D341Med (cell line): Measurements from ENCODE around the gene C2CD3.
"Not testable (repeated sequence)": the region's sequence is repeated elsewhere in the genome, so short reads cannot be mapped to it uniquely, and the experiment has no call there.

Experiments used
- DNase-seq: peaks from one replicate; pipeline ENCODE4 v3.0.0; 2012; ENCODE audit warnings: low spot score

The C2CD3 gene

DNA sequence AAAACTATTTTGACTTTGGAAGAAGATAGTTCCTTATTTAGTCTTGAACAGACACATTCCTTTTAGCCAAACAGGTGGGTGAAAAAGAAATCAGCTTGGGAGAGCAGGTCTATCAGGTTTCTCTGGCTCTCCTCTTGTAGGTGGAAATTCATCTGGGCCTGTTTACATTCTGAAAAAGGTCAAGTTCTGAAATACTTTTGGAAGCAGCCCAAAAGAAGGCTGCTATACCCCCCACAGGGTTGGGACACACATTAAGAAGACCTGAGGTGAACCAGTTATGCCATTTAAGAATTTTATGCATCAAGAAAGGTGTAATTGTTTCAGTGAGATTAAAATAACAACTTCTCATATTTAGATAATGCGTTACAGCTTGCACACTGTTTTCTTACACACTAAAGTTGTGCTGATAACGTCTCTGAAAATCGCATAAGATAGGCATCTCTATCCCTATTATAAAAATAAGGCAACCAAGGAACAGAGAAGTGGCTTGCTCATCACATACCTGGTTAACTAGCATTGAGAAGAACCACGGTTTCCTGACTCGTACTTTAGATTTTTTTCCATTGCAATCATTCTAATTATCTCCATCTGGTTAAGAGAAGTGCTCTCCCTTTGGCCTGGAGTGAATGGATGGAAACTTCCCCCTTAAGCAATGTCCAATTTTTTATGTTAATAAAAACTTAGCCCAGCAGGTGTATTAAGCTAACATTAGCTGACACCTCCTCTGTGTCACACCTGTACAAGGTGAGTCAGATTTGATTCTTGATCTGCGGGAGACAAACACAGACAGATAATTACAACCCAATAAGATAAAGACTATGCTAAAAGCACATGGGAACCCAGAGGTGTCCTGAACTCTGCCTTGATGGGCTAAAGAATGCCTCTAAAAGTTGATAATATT lies 101.4 kb downstream of the C2CD3 start:
- DNase-seq, result no peak

DNA sequence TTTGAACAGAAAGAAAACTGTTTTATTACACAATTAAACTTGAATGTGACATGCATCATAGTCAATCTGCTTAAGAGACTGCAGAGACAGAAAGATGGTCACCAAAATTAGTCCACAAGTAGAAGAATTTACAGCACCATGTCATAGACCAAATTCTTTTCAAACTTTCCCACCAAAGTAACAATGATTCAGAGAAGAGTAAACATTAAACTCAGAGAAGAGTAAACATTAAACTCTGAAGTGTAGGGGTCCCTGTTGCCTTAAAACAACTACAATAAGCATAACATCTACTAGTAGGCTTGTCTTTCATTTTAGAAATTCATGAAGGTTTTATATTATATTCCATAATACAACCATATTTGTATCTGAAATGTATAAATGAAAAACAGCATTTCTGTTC lies 104.1 kb downstream of the C2CD3 start:
- DNase-seq, result not testable (repeated sequence)

DNA sequence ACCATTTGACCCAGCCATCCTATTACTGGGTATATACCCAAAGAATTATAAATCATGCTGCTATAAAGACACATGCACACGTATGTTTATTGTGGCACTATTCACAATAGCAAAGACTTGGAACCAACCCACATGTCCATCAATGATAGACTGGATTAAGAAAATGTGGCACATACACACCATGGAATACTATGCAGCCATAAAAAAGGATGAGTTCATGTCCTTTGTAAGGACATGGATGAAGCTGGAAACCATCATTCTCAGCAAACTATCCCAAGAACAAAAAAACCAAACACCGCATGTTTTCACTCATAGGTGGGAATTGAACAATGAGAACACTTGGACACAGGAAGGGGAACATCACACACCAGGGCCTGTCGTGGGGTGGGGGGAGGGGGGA lies 105.3 kb downstream of the C2CD3 start:
- not testable (repeated sequence) for DNase-seq

DNA sequence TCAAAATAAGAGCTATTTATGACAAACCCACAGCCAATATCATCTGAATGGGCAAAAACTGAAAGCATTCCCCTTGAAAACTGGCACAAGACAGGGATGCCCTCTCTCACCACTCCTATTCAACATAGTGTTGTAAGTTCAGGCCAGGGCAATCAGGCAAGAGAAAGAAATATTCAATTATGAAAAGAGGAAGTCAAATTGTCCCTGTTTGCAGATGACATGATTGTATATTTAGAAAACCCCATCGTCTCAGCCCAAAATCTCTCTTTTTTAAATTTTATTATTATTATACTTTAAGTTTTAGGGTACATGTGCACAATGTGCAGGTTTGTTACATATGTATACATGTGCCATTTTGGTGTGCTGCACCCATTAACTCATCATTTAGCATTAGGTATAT lies 107.2 kb downstream of the C2CD3 start:
- DNase-seq, result not testable (repeated sequence)

DNA sequence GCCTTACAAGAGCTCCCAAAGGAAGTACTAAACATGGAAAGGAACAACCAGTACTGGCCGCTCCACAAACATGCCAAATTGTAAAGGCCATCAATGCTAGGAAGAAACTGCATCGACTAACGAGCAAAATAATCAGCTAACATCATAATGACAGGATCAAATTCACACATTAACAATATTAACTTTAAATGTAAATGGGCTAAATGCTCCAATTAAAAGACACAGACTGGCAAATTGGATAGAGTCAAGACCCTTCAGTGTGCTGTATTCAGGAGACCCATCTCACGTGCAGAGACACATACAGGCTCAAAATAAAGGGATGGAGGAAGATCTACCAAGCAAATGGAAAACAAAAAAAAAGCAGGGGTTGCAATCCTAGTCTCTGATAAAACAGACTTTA lies 109.2 kb downstream of the C2CD3 start:
- not testable (repeated sequence) for DNase-seq

DNA sequence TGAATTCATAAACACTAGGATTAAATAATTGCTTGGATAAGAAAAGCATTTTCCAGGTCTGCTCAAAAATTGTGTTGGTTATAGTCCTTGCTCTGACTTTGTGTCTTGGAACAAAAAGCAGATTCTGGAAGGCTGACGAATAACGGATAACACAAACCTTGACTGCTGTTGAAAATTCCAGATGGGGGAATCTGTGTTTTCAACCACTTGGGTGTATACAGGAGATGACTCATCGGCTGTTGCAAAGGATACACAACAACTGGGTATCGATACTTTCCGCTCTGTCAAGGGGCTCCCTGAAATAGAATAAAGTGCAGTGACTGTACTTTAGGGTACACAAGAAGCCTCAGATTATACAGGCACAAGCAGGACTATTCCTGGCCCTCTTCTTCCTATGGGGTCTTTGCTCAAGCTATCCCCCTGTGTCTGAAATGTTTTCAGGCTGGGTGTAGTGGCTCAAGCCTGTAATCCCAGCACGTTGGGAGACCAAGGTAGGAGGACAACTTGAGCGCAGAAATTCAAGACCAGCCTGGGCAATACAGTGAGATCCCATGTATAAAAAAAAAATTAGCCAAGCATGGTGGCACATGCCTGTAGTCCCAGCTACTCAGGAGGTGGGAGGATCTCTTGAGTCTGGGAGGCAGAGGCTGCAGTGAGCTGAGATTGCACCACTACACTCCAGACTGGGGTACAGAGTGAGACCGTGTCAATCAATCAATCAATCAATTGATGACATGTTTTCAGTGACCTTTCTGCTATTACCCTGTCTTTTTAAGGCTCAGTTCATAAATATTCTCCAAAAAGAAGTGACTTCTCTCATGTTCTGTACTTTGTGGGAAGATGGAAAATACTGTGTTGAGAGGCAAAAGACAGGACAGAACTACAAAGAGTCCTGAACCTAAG lies 113.3 kb downstream of the C2CD3 start:
- no peak for DNase-seq

DNA sequence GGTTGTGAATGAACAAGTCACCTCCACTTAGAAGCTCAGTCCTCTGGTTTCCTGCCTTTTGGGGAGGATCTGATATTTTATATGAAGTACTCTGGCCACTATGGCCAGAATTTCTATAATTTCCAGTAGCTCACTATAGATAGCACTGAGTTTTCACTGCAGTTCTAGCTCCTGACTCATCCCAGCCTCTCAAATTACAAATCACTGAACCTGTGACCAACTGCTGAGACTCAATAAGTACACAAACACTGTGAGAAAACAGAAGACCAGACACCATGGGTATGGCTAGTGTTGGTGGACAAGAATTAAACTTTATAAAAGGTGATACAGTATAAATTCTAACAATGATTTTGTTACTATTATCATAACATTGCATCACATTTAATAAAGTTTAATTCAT lies 114.9 kb downstream of the C2CD3 start:
- DNase-seq, result no peak

DNA sequence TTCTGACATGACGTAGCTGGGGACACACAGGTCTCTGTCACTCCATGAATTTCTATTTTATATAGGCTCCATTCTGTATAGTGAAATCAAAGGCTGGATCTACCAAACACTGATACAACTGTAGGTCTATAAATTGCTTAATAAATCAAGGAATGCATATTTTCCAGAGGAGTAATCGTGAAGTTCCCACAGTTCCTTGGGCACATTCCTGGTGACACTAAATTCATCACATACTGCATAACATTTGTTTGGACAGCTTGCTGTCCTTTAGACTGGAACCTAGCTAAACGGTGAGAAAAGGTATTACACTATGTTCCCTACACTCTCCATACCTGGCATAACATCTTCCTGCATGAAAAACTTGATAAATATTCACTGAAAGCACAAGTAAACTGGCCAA lies 120.3 kb downstream of the C2CD3 start:
- no peak for DNase-seq

DNA sequence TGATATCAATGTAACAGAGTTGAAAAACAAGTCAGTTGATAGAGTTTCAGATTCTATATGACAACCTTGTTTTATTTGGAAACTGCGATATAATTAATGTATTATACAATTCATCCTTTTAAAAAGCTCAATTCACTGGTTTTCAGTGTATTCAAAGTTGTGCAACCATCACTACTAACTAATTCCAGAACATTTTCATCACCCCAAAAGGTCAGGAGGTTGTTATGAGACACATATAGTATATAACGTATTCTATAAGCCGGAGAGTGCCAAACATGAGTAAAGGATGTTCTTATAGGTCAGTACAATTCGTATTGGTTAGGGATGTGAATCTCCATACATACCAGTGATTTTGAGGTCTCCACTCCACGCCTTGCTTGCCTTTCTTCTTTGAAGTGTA lies 121.8 kb downstream of the C2CD3 start:
- DNase-seq, result no peak

DNA sequence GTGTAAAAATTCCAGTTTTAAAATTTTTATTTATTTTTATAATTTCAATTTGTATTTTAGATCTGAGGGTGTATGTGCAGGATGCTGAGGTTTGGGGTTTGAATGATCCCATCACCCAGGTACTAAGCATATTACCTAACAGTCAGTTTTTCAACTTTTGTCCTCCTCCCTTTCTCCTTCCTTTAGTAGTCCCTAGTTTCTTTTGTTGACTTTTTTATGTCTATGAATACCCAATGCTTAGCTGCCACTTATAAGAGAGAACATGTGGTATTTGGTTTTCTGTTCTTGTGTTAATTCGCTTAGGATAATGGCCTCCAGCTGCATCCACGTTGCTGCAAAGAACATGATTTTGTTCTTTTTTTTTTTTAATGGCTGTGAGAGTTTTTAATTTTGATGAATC lies 126.3 kb downstream of the C2CD3 start:
- DNase-seq, result no peak

DNA sequence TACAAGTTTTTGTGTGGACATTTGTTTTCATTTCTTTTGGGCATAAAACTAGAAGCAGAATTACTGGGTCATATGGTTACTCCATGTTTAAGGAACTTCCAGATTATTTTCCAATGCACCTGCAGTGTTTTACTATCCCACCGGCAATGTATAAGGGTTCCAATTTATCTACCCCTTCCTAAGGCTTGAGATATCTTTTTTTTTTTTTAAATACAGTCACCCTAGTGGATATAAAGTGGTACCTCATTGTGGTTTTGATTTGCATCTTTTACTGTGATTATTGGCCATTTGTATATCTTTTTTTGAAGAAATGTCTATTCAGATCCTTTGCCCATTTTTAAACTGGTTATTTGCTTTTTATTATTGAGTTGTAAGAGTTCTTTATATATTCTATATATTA lies 127.4 kb downstream of the C2CD3 start:
- no peak for DNase-seq

DNA sequence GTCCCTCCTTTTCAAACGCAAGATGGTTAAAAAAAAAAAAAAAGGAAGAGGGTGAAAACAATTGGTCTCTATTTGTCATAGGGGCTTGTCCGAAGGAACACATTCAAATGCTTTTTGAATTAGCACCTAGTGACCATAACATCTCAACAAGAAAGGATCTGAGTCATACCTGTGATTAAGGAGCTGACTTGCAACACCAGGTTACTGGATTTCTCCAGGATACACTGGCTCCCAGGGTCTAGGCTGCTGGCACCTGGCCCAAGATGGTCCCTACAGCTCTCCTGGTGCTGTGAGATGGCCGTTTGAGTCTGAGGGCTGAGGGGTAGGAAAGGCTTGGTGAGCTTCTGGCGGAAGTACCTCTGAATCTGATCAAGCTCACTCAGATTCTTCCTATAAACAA lies 133.5 kb downstream of the C2CD3 start:
- no peak for DNase-seq

DNA sequence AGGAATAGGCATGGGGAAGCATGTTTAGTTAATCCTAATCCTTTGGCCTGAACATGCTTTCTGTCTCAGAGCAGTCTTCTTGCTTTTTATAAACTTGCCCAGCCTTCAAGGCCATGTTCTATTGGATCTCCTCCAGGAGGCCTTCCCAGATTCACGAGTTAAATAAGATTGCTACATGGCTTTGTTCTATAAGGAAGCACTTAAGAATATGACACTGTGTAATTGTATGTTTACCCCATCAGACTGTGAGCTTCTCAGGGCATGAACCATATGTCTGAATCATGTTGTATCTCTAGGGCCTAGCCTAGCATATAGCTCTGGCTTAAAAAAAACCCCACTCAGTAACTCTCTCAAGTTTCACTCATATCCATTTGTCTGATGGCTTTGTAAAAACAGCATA lies 135.5 kb downstream of the C2CD3 start:
- no peak for DNase-seq

DNA sequence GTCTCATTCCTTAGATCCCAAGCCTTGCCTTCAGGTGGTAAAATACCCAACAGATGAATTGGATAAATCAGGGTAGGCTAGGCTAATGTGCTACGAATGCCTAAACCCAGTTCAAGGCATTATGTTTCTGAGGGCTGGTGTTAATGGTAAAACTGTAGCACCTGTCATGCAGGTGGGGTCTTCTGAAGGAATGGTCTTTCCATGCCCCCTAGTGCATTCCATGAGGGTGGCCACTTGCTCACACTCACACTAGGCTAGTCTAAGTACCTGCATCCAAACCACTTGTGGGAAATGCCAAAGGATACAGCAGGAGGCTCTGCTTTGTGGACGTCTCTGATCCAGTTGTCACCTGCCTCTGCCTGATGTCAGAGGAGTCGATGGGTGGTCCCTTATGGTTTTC lies 137.8 kb downstream of the C2CD3 start:
- no peak for DNase-seq

DNA sequence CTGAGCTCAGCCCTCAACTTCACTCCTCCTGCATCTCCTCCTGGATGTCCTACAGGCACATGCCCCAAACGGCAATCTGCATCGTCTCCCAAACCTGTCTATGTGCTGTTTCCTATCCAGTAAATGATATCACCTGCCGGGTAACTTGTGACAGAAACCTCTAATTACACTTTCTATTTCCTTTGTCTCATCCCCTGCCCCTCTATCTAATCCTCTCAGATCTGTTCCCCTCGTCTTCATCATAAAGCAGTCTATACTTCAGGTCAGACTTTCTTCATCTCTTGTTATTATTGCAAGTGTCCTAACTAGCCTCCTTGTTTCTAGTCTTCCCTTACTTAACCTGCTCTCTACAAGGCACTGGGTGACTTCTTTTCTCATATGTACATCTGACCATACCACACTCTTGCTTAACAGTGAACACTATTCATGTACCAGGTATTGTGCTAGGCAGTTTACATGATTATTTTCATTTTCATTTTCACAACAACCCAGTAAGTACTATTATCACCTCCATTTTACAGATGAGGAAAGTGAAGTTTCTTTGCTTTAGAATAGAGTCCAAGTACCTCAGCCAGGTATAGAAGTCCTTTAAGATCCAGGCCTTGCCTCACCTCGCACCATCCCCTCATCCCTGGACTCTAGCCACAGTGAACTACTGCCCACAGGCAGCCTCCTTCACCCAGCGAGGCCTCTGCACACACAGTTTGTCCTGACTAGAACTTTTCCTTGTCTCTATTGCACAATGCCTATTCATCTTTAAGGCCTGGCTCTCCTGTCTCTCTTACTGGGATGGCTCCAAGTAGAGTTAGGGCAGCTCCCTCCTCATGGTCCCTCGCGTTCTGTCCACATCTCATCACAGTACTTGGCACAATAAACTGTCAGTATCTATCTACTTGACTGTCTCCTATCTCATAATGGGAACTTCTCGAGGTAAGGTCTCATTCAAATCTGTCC lies 139.8 kb downstream of the C2CD3 start:
- no peak for DNase-seq

DNA sequence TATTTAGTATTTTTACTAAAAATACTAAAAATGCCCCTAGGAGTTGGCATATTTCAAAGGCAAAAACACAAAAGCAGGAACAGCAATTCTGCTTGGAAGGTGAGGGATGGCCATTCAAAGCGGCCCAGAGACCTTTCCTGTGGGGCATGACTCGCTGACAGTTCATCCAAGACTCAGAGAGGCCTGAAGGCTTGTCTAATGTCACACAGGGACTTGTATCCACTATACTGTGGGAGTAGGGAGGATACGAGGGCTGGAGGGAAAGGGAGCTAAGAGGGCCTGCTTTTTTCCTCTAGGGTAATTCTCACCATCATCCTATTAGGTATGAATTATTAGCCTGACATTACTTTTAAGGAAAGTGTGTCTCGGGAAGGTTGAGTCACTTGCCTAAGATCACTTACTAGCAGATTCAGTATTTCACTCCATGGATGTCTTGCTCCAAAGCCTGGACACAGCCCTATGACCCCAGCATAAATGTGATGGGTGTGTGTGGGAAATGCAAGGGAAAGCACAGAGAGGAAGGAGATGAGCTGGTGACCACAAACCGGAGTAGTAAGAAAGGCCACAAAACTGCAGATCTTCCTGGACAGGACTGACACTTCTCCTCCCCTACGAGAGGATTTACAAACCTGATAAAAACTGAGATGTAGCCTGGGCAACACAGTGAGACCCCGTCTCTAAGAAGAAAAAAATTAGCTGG lies 145.2 kb downstream of the C2CD3 start:
- DNase-seq, result no peak

DNA sequence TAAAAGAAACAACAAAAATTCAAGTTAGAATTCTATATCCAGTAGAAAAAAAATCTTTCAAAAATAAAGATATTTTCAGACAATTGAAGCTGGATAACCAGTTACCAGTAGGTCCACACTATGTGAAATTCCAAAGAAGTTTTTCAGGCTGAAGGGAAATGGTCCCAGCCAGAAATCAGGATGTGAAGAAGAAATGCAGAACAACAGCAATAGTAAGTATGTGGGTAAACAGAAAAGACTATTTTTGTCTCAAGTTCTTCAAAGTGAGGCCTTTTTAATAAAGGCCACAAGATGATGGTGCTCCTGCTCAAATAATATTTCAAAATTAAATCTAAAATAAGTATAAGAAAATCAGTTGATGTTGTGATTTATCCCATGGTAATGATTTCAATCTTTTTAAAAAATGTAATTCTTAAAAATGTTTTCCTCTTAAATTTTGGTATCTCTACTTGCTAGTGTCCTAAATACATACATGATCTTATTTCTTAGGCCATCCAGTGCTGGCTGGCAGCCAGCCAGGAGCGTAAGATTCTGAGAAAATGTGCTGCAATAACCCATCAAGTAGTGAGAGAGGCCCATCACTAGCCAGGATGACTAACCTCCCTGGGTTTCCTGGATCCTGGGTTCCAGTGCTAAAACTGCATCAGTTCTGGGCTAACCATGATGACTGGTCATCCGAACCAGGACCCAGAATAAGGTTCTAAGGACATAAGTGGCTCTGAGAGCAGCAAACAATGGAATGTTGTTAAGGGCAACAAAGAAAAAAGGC lies 146.4 kb downstream of the C2CD3 start:
- no peak for DNase-seq

DNA sequence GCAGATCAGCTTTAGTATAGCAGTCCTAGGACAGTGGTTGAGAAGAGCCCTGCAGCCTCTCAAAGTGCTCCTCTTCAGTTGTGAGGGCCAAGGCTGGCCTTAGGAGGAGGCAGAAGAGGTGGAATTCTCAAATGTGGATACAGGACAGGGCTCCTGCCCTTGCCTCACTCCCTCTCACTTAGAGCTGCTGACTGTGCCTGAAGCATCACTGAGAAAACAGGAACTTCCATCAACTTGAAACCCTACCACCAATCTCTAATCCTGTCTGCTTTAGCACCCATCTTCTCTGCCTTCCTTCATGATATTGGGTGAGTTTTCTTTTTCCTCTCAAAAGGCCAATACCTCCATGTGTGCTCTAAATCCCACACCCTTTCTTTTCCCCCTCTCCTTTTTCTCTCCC lies 147.5 kb downstream of the C2CD3 start:
- no peak for DNase-seq

DNA sequence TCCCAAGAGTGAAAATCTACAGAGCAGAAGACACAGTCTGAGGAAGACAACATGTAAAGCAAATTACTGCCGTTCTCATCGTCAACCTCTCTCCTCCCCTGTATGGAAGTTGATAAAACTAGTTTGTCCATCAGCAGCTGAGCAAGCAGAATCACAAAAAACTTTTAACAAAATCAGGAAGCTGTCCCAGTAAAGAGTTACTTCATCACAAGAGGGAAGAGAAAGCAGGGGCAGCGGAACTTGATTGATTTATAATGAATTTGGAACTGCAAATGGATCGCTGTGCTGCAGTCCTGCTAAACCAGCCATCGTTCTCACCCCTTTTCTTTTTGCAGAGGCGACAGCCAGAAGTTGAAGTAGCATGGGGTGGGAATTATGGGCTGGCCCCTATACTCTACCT lies 148.3 kb downstream of the C2CD3 start:
- DNase-seq, result no peak

DNA sequence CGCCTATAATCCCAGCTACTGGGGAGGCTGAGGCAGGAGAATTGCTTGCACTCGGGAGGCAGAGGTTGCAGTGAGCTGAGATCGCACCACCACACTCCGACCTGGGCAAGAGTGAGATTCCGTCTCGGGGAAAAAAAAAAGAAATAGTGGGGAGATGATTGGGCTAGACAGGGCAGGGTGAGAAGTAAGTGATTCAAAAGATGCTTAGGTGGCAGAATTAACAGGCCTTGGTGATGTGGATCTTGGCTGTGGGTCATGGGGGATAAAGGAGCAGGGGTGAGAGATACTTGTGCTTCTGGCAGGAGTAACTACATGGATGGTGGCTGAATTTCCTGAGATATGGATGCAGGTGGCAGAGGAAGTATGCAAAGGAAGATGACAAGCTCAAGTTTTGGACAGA lies 148.8 kb downstream of the C2CD3 start:
- DNase-seq, result no peak

DNA sequence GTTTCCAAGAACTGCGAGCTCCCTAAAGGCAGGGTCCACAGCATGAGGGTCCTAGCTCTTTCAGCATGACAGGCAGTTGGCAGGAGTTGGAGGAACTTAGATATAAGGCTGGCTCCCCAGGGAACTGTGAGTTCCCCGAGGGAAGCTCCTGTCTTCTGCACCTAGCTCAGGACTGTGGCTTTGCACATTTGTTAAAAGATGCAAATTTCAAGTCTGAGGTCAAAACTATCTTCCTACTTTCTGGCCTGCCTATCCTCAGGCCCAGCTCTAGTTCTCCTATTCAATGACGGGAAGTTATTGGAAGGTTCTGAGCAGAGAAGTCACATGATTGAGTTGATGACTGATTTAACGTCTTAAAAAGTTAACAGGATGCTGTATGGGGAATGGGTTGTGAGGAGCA lies 150.3 kb downstream of the C2CD3 start:
- no peak for DNase-seq
